Keratinocyte (primary cell): ENCODE data around the gene POLD4. TPM values are rescaled to one million over a fixed set of nuclear protein-coding genes. Genes with fewer than 3 reads are reported as not detected.

Source experiments
- DNase-seq: peaks from one replicate; pipeline ENCODE4 v3.0.0-alpha.2; 2011; ENCODE audit warnings: low read depth, missing footprints, low spot score
- FAIRE-seq: peaks from 2 replicates; lab custom pipeline; 2011; peaks lifted over from hg19 to GRCh38; lab: Jason Lieb, UNC
- H2AFZ ChIP-seq: 2 replicates; pipeline ENCODE4 v1.6.0; 2012; ENCODE audit warnings: low read length, control low read depth, inconsistent platforms; ENCODE audit not compliant: control insufficient read depth
- H3K27ac ChIP-seq: 2 replicates; pipeline ENCODE4 v1.5.1; 2011; ENCODE audit warnings: low read length; ENCODE audit not compliant: control insufficient read depth, insufficient read depth
- H3K27me3 ChIP-seq: 3 replicates; pipeline ENCODE4 v1.6.0; 2011; ENCODE audit warnings: low read length; ENCODE audit not compliant: control insufficient read depth, insufficient read depth; ENCODE audit errors: extremely low read depth
- H3K36me3 ChIP-seq, 2 experiments: 2 replicates in 1 of 2; 3 replicates in 1 of 2; pipeline ENCODE4 v1.5.1; 2011; ENCODE audit warnings: low read length in 2 of 2, mild to moderate bottlenecking in 1 of 2; ENCODE audit not compliant: control insufficient read depth in 2 of 2, insufficient read depth in 2 of 2; ENCODE audit errors: extremely low read depth in 1 of 2
- H3K4me1 ChIP-seq: 3 replicates; pipeline ENCODE4 v1.5.1; 2011; ENCODE audit warnings: low read length; ENCODE audit not compliant: control insufficient read depth, insufficient read depth; ENCODE audit errors: extremely low read depth
- H3K4me2 ChIP-seq: 3 replicates; pipeline ENCODE4 v1.6.0; 2011; ENCODE audit warnings: low read depth, low read length; ENCODE audit not compliant: control insufficient read depth, insufficient read depth; ENCODE audit errors: extremely low read depth
- H3K4me3 ChIP-seq, 3 experiments: fragments of 200-600 bp in 1 of 3; sonication (generic) in 1 of 3; 2 replicates in 2 of 3; 3 replicates in 1 of 3; pipeline ENCODE4 v1.5.1; 2011 to 2016; ENCODE audit warnings: low read length in 3 of 3, mild to moderate bottlenecking in 3 of 3, control low read depth in 2 of 3, inconsistent platforms in 1 of 3, low read depth in 1 of 3, mixed read lengths in 1 of 3, mixed run types in 1 of 3, moderate library complexity in 1 of 3; ENCODE audit not compliant: control insufficient read depth in 2 of 3, insufficient read depth in 2 of 3; ENCODE audit errors: extremely low read depth in 1 of 3
- H3K79me2 ChIP-seq: 2 replicates; pipeline ENCODE4 v1.6.0; 2012; ENCODE audit warnings: low read length; ENCODE audit not compliant: control insufficient read depth, insufficient read depth
- H3K9ac ChIP-seq: 3 replicates; pipeline ENCODE4 v1.6.0; 2011; ENCODE audit warnings: low read length; ENCODE audit not compliant: control insufficient read depth, insufficient read depth; ENCODE audit errors: extremely low read depth
- H3K9me1 ChIP-seq: 3 replicates; pipeline ENCODE4 v1.6.0; 2011; ENCODE audit warnings: low read length; ENCODE audit not compliant: control insufficient read depth, insufficient read depth; ENCODE audit errors: extremely low read depth
- H3K9me3 ChIP-seq: 2 replicates; pipeline ENCODE4 v1.5.1; 2012; ENCODE audit warnings: low read depth, low read length; ENCODE audit not compliant: control insufficient read depth
- H4K20me1 ChIP-seq: 3 replicates; pipeline ENCODE4 v1.6.0; 2011; ENCODE audit warnings: low read length; ENCODE audit not compliant: control insufficient read depth, insufficient read depth; ENCODE audit errors: extremely low read depth
- EZH2 ChIP-seq: IDR thresholded peaks from one replicate; pipeline ENCODE4 v1.6.1; 2012; ENCODE audit warnings: inconsistent platforms, mild to moderate bottlenecking, low read length, moderate library complexity
- dilution Hi-C: fragments of 300-500 bp; cut with MboI; formaldehyde crosslinking; loops from one replicate; pipeline ENCODE4 v1.7.0; 2020; ENCODE audit warnings: low sequenced_read_pairs; ENCODE audit not compliant: extremely low pct_ligation_motif_present
- polyA plus RNA-seq, 5 experiments: library from polyadenylated mRNA; depleted of rRNA in 3 of 5; stranded (reverse) in 3 of 5; stranded (forward) in 1 of 5; unstranded in 1 of 5; fragments of >200 nt; gene quantifications; 1 replicate in 1 of 5; 2 replicates in 3 of 5; 3 replicates in 1 of 5; pipeline versions ENCODE4 v1.2.1 to v1.2.3, GENCODE V29; 2011 to 2012; ENCODE audit warnings: missing spikeins in 2 of 5, low read depth in 1 of 5, low replicate concordance in 1 of 5
- TF ChIP-seq, protein P1 (sequence below), 3 experiments: IDR thresholded peaks in 1 of 3; conservative IDR thresholded peaks in 1 of 3; optimal IDR thresholded peaks in 1 of 3; 2 replicates in 2 of 3; 3 replicates in 1 of 3; pipeline versions ENCODE3 to v1.5.1; 2011; ENCODE audit warnings: low read length in 3 of 3, mild to moderate bottlenecking in 3 of 3, moderate library complexity in 2 of 3, control low read depth in 1 of 3, inconsistent platforms in 1 of 3; ENCODE audit not compliant: insufficient read depth in 2 of 3; ENCODE audit errors: extremely low read depth in 1 of 3

POLD4 gene
- polyA plus RNA-seq, 1 donor (not counting 4 experiments of a cell fraction or from before 2014, with no cell fraction given) = 35.7 TPM

DNA sequence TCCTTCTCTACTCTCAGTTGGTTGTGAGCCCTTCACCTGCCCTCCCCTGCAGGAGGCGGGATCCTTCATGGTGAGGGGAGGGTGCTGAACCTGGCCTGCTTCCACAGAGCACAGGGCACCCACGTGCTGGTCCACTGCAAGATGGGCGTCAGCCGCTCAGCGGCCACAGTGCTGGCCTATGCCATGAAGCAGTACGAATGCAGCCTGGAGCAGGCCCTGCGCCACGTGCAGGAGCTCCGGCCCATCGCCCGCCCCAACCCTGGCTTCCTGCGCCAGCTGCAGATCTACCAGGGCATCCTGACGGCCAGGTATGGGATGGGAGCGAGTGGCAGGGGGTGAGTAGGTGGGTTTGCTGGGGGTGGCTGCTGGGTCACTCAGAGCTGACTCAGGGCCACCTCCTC lies 43.7 kb downstream of the POLD4 start:
- Histone ChIP-seq H3K4me1 (peaks cover 44% of the 10 kb centered on the region), H3K9ac (no peak overlapping the region), H3K27me3 (no peaks in the 10 kb centered on the region), H3K4me2 (no peak overlapping the region), H3K9me3 (no peaks in the 10 kb centered on the region), H3K36me3 (peaks cover 0 to 24% of the 10 kb centered on the region in 2 experiments), H3K27ac (no peak overlapping the region), H3K9me1 (no peaks in the 10 kb centered on the region), H4K20me1 (no peaks in the 10 kb centered on the region), H3K4me3 (no peak overlapping the region), H3K79me2 (no peaks in the 10 kb centered on the region), H2AFZ (no peak overlapping the region)
- dilution Hi-C loops = no loop called here
- FAIRE-seq (no peak), DNase-seq (no peak)
- no peak for TF ChIP-seq EZH2
- TF ChIP-seq, protein P1, sequence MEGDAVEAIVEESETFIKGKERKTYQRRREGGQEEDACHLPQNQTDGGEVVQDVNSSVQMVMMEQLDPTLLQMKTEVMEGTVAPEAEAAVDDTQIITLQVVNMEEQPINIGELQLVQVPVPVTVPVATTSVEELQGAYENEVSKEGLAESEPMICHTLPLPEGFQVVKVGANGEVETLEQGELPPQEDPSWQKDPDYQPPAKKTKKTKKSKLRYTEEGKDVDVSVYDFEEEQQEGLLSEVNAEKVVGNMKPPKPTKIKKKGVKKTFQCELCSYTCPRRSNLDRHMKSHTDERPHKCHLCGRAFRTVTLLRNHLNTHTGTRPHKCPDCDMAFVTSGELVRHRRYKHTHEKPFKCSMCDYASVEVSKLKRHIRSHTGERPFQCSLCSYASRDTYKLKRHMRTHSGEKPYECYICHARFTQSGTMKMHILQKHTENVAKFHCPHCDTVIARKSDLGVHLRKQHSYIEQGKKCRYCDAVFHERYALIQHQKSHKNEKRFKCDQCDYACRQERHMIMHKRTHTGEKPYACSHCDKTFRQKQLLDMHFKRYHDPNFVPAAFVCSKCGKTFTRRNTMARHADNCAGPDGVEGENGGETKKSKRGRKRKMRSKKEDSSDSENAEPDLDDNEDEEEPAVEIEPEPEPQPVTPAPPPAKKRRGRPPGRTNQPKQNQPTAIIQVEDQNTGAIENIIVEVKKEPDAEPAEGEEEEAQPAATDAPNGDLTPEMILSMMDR (optimal IDR thresholded peaks at IDR 0.05 in 1 of 3, IDR thresholded peaks at IDR 0.05 in 1 of 3, conservative IDR thresholded peaks at IDR 0.05 in 1 of 3; ENCODE audit: extremely low read depth in 1 of 3, insufficient read depth in 2 of 3, low read length in 3 of 3) = no peak

DNA sequence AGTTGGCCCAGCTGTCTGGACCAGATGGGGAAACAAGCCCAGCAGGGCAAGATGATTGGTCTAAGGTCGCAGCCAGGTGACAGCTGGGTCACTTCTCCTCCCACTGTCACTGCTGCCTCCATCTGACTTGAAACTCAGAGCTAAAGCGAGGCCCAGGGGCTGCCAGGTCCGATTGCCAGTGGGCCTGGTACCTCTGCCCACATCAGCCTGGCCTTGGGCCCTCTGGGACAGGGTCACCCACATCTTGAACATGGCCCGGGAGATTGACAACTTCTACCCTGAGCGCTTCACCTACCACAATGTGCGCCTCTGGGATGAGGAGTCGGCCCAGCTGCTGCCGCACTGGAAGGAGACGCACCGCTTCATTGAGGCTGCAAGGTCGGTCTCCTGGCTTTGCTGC lies 44.2 kb downstream of the POLD4 start:
- no peak for TF ChIP-seq EZH2
- TF ChIP-seq, protein P1 (optimal IDR thresholded peaks at IDR 0.05 in 1 of 3, IDR thresholded peaks at IDR 0.05 in 1 of 3, conservative IDR thresholded peaks at IDR 0.05 in 1 of 3; ENCODE audit: extremely low read depth in 1 of 3, insufficient read depth in 2 of 3, low read length in 3 of 3) = no peak
- peaks cover 0 to 24% of the 10 kb centered on the region in 2 experiments for H3K36me3 ChIP-seq
- no peak overlapping the region for H2AFZ ChIP-seq
- H3K79me2 ChIP-seq = no peaks in the 10 kb centered on the region
- no peaks in the 10 kb centered on the region for H3K9me3 ChIP-seq
- H4K20me1 ChIP-seq = no peaks in the 10 kb centered on the region
- H3K4me3 ChIP-seq = no peak overlapping the region
- no peak overlapping the region for H3K4me2 ChIP-seq
- no peak for FAIRE-seq
- no peak overlapping the region for H3K9ac ChIP-seq
- no peaks in the 10 kb centered on the region for H3K27me3 ChIP-seq
- peaks cover 49% of the 10 kb centered on the region for H3K4me1 ChIP-seq
- no peak overlapping the region for H3K27ac ChIP-seq
- no peaks in the 10 kb centered on the region for H3K9me1 ChIP-seq
- dilution Hi-C loops = no loop called here
- no peak for DNase-seq
